Endothelial cell of umbilical vein (primary cell): Measurements from ENCODE around the gene PFKP. TPM values are rescaled to one million over a fixed set of nuclear protein-coding genes. Genes with fewer than 3 reads are reported as not detected.

Source experiments
- BruUV-seq: library from RNA; stranded (reverse); fragments of 400-500 nt; replicated peaks from 2 replicates; lab custom pipeline; 2021; lab: Mats Ljungman, UMichigan
- CTCF ChIA-PET: fragments of 300-600, 350-600 bp; sonication (Branson Sonifier 250); formaldehyde crosslinking; loops from one replicate; lab custom pipeline; 2021; ENCODE audit warnings: antibody characterized with exemption, inconsistent platforms; lab: Charles Lee
- POLR2A ChIA-PET: fragments of 300-600, 350-600 bp; sonication (Branson Sonifier 250); formaldehyde crosslinking; loops from one replicate; lab custom pipeline; 2021; ENCODE audit warnings: antibody characterized with exemption, inconsistent platforms; lab: Charles Lee
- DNase-seq: peaks from one replicate; pipeline ENCODE4 v3.0.0-alpha.2; 2011; ENCODE audit warnings: low read depth, low spot score
- FAIRE-seq: peaks from 2 replicates; lab custom pipeline; 2011; peaks lifted over from hg19 to GRCh38; lab: Jason Lieb, UNC
- H2AFZ ChIP-seq: 2 replicates; pipeline ENCODE4 v1.6.0; 2012; ENCODE audit warnings: low read depth, low read length, control low read depth, inconsistent platforms
- H3K27ac ChIP-seq: 2 replicates; pipeline ENCODE4 v1.5.1; 2011; ENCODE audit warnings: low read depth, mild to moderate bottlenecking, control low read depth, low read length, moderate library complexity; ENCODE audit not compliant: insufficient read depth
- H3K27me3 ChIP-seq, 2 experiments: 2 replicates each; pipeline versions ENCODE4 v1.6.0 to v1.6.1; 2011; ENCODE audit warnings: low read length in 2 of 2, mixed read lengths in 1 of 2; ENCODE audit not compliant: control insufficient read depth in 2 of 2, insufficient read depth in 2 of 2
- H3K36me3 ChIP-seq, 2 experiments: 2 replicates in 1 of 2; 3 replicates in 1 of 2; pipeline ENCODE4 v1.5.1; 2011; ENCODE audit warnings: low read length in 2 of 2, mild to moderate bottlenecking in 1 of 2, moderate library complexity in 1 of 2; ENCODE audit not compliant: control insufficient read depth in 2 of 2, insufficient read depth in 2 of 2; ENCODE audit errors: extremely low read depth in 1 of 2
- H3K4me1 ChIP-seq: 3 replicates; pipeline ENCODE4 v1.5.1; 2011; ENCODE audit warnings: mild to moderate bottlenecking, low read length; ENCODE audit not compliant: control insufficient read depth, insufficient read depth; ENCODE audit errors: extremely low read depth
- H3K4me2 ChIP-seq: 2 replicates; pipeline ENCODE4 v1.6.1; 2011; ENCODE audit warnings: low read length, control low read depth, mixed read lengths; ENCODE audit not compliant: insufficient read depth
- H3K4me3 ChIP-seq, 3 experiments: fragments of 200-600 bp in 1 of 3; sonication (generic), shearing (Covaris generic) in 1 of 3; replicated peaks in 1 of 3; 2 replicates each; pipeline ENCODE4 v1.5.1; 2011 to 2016; ENCODE audit warnings: control low read depth in 3 of 3, low read length in 3 of 3, mild to moderate bottlenecking in 2 of 3, inconsistent platforms in 1 of 3, low read depth in 1 of 3, moderate library complexity in 1 of 3; ENCODE audit not compliant: insufficient read depth in 1 of 3
- H3K79me2 ChIP-seq: 2 replicates; pipeline ENCODE4 v1.6.0; 2012; ENCODE audit warnings: low read length, inconsistent platforms; ENCODE audit not compliant: control insufficient read depth, insufficient read depth
- H3K9ac ChIP-seq: replicated peaks from 2 replicates; pipeline ENCODE3; 2011; ENCODE audit warnings: low read length, control low read depth; ENCODE audit not compliant: insufficient read depth; ENCODE audit errors: extremely low read depth
- H3K9me1 ChIP-seq: replicated peaks from 3 replicates; pipeline ENCODE4 v1.6.0; 2011; ENCODE audit warnings: mild to moderate bottlenecking, low read length; ENCODE audit not compliant: control insufficient read depth, insufficient read depth; ENCODE audit errors: extremely low read depth
- H3K9me3 ChIP-seq: replicated peaks from 2 replicates; pipeline ENCODE4 v1.5.1; 2012; ENCODE audit warnings: low read length, inconsistent platforms; ENCODE audit not compliant: control insufficient read depth, insufficient read depth
- H4K20me1 ChIP-seq: replicated peaks from 2 replicates; pipeline ENCODE3; 2011; ENCODE audit warnings: mild to moderate bottlenecking, low read length; ENCODE audit not compliant: control insufficient read depth, insufficient read depth; ENCODE audit errors: extremely low read depth
- EZH2 ChIP-seq: IDR thresholded peaks from 2 replicates; pipeline ENCODE4 v1.6.1; 2012; ENCODE audit warnings: borderline replicate concordance, low read depth, mild to moderate bottlenecking, moderate library complexity, low read length, inconsistent platforms; ENCODE audit not compliant: severe bottlenecking
- FOS ChIP-seq: IDR thresholded peaks from 2 replicates; pipeline ENCODE4 v1.6.1; 2011; ENCODE audit warnings: mild to moderate bottlenecking, low read length, moderate library complexity, borderline replicate concordance; ENCODE audit not compliant: insufficient read depth
- GATA2 ChIP-seq: IDR thresholded peaks from 2 replicates; pipeline ENCODE4 v1.7.0; 2011; ENCODE audit warnings: low read depth, mild to moderate bottlenecking, moderate library complexity, mixed read lengths, low read length; ENCODE audit not compliant: insufficient read length, insufficient read depth
- JUN ChIP-seq: IDR thresholded peaks from 2 replicates; pipeline ENCODE4 v1.6.1; 2011; ENCODE audit warnings: borderline replicate concordance, low read depth; ENCODE audit not compliant: insufficient read length, insufficient read depth
- MYC ChIP-seq: IDR thresholded peaks from one replicate; pipeline ENCODE4 v1.6.1; 2011; ENCODE audit warnings: mild to moderate bottlenecking, low read depth, low read length
- POLR2A ChIP-seq: IDR thresholded peaks from 2 replicates; pipeline ENCODE4 v1.6.1; 2012; ENCODE audit warnings: low read depth, mild to moderate bottlenecking, control low read depth, low read length
- POLR2AphosphoS5 ChIP-seq: IDR thresholded peaks from 2 replicates; pipeline ENCODE4 v1.6.1; 2012; ENCODE audit warnings: low read depth, mild to moderate bottlenecking, control low read depth, low read length, moderate library complexity; ENCODE audit not compliant: insufficient read depth
- dilution Hi-C: fragments of 300-500 bp; cut with MboI; formaldehyde crosslinking; loops from one replicate; pipeline ENCODE4 v1.15.0; 2019; ENCODE audit warnings: low sequenced_read_pairs; ENCODE audit not compliant: extremely low pct_ligation_motif_present
- intact Hi-C: fragments of 100-400 bp; cut with micrococcal nuclease; formaldehyde crosslinking; loops from one replicate; pipeline ENCODE4 v1.10.0; 2022
- polyA plus RNA-seq, 4 experiments: library from polyadenylated mRNA; depleted of rRNA in 3 of 4; stranded (reverse) in 3 of 4; unstranded in 1 of 4; fragments of >200 nt; gene quantifications; 2 replicates each; pipeline versions ENCODE4 v1.2.1 to v1.2.3, GENCODE V29; 2011 to 2012; ENCODE audit warnings: missing spikeins in 1 of 4
- total RNA-seq: library from RNA; stranded (reverse); gene quantifications from 2 replicates; pipeline ENCODE4 v1.2.3, GENCODE V29; 2021
- TF ChIP-seq, protein P1 (sequence below), 2 donors: IDR thresholded peaks; 1 replicate in 1 of 2; 2 replicates in 1 of 2; pipeline ENCODE4 v1.5.1; 2011; ENCODE audit warnings: low read length in 2 of 2, mild to moderate bottlenecking in 2 of 2, moderate library complexity in 2 of 2, control low read depth in 1 of 2, inconsistent platforms in 1 of 2, low read depth in 1 of 2; ENCODE audit not compliant: insufficient read depth in 1 of 2; ENCODE audit errors: extremely low read depth in 1 of 2
- TF ChIP-seq, protein P2 (sequence below): IDR thresholded peaks from 2 replicates; pipeline ENCODE4 v1.6.1; 2011; ENCODE audit not compliant: insufficient read depth, insufficient read length

The PFKP gene
- total and polyA plus RNA-seq, 2 donors (not counting 3 experiments of a cell fraction or from before 2014, with no cell fraction given): 185 to 359 TPM

DNA sequence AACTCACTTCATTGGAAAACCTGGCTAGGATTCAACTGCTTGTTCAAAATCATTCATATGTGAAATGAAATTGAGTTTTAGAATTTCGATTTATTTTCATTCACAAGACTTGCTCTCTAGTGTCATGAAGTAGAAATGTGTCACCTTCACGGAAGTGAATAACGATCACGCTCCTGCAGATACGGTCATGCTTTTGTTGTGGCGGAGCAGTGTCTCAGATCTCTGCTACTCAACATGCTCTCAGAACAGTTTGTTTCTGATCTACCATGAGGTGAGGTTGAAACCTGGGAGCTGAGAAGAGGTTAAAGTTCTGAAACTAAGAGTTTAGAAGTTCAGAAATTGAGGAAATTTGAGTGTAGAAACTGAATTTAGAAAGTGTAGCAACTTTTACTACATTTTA, 119.0 kb downstream of the PFKP start:
- no peak for FAIRE-seq
- H3K36me3 ChIP-seq: no peaks in the 10 kb centered on the region

More for the DNA sequence above, 119.0 kb downstream of the PFKP start:
- Histone ChIP-seq H3K27me3 (peaks cover 27% of the 10 kb centered on the region in 2 experiments), H2AFZ (no peak overlapping the region), H4K20me1 (no peaks in the 10 kb centered on the region), H3K4me3 (no peak overlapping the region), H3K9ac (no peak overlapping the region), H3K4me2 (no peak overlapping the region), H3K79me2 (no peaks in the 10 kb centered on the region), H3K9me3 (no peaks in the 10 kb centered on the region), H3K9me1 (no peaks in the 10 kb centered on the region), H3K27ac (no peak overlapping the region), H3K4me1 (no peaks in the 10 kb centered on the region)
- TF ChIP-seq, protein P1, sequence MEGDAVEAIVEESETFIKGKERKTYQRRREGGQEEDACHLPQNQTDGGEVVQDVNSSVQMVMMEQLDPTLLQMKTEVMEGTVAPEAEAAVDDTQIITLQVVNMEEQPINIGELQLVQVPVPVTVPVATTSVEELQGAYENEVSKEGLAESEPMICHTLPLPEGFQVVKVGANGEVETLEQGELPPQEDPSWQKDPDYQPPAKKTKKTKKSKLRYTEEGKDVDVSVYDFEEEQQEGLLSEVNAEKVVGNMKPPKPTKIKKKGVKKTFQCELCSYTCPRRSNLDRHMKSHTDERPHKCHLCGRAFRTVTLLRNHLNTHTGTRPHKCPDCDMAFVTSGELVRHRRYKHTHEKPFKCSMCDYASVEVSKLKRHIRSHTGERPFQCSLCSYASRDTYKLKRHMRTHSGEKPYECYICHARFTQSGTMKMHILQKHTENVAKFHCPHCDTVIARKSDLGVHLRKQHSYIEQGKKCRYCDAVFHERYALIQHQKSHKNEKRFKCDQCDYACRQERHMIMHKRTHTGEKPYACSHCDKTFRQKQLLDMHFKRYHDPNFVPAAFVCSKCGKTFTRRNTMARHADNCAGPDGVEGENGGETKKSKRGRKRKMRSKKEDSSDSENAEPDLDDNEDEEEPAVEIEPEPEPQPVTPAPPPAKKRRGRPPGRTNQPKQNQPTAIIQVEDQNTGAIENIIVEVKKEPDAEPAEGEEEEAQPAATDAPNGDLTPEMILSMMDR (IDR thresholded peaks at IDR 0.05; ENCODE audit: extremely low read depth in 1 of 2, insufficient read depth in 1 of 2, low read depth in 1 of 2, low read length in 2 of 2): no peak
- TF ChIP-seq JUN: no peak
- TF ChIP-seq MYC: no peak
- no peak for TF ChIP-seq FOS
- TF ChIP-seq GATA2: no peak
- no peak for TF ChIP-seq EZH2
- TF ChIP-seq, protein P2, sequence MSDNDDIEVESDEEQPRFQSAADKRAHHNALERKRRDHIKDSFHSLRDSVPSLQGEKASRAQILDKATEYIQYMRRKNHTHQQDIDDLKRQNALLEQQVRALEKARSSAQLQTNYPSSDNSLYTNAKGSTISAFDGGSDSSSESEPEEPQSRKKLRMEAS: no peak
- no peak for TF ChIP-seq POLR2A
- no peak for TF ChIP-seq POLR2AphosphoS5
- no TSS peak for BruUV-seq
- POLR2A ChIA-PET: no interaction called here
- no peak for DNase-seq
- CTCF ChIA-PET: interaction anchor here (1.3 kb wide), 1 partner anchor 12 kb away, joined by 3 read pairs; no protein-coding TSS in a partner anchor
- dilution Hi-C loops (no loop called here), intact Hi-C loops (no loop called here)

Other genes starting within 250 kb of the PFKP start
- 101 and 145 TPM in 2 replicates for gene PITRM1, start 105.2 kb downstream of the PFKP start, total RNA-seq
- gene PITRM1, start 105.2 kb downstream of the PFKP start, polyA plus RNA-seq: 73.5 and 83.2 TPM in 2 replicates